T-helper 2 cell (primary cell): ENCODE results near the gene RAET1E.
"Not testable (repeated sequence)": the region's sequence is repeated elsewhere in the genome, so short reads cannot be mapped to it uniquely, and the experiment has no call there.

ENCODE experiments used
- DNase-seq, 5 experiments: peaks; one replicate each; pipeline versions ENCODE4 v3.0.0 to v3.0.0-alpha.2; 2012 to 2022
- total RNA-seq, 2 donors: gene quantifications; one replicate each; lab custom pipeline; 2026; lab: John Stamatoyannopoulos, UW

The RAET1E gene, protein sequence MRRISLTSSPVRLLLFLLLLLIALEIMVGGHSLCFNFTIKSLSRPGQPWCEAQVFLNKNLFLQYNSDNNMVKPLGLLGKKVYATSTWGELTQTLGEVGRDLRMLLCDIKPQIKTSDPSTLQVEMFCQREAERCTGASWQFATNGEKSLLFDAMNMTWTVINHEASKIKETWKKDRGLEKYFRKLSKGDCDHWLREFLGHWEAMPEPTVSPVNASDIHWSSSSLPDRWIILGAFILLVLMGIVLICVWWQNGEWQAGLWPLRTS
- 0.07 to 0.31 reads per million in 2 donors for total RNA-seq

DNA sequence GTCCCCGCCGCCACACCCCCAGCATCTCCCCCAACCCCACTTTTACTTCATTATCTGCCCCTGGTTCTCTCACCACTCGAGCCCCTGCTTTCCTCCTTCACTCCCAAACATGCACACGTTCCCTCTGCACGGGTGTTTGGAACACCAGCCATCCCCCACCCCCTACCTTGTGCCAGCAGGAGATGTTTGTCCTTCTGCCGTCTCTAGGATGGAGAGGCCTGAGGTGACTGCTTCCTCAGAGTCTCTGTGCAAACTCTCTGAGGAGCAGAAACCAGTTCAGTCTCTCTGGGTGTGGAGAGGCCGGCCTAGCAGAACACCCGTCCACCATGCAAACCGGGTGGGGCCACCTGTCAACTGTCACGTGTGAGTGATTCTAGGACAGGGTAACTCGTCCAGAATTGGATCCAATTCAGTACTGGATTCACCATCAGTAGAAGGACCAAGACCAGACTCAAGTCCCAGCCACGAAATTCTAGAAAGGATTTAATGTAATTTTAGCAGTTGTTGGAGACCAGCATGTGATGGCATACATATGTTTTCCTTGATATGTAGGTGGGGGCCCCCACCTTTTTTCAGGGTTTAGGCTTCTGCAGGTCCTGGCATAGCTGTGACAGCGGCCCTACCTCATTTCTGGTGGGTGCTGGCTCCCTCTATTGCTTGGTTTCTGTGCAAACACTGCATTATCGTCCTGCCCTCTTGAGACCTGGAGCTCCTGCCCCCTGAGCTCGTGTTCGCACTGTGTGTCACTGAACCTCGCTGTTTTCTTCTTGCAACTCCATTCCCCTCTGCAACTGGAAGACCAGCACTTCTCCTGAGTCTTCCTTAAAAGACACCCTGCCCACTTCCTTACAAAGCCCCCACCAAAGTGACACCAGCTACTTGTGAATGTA lies at the start of gene RAET1E:
Gene RAET1E, minus strand, starts transcription at position 259 of the 890 bp plus-strand sequence. CDS start 7,212 bp downstream, outside the sequence.
- DNase-seq = no peak

DNA sequence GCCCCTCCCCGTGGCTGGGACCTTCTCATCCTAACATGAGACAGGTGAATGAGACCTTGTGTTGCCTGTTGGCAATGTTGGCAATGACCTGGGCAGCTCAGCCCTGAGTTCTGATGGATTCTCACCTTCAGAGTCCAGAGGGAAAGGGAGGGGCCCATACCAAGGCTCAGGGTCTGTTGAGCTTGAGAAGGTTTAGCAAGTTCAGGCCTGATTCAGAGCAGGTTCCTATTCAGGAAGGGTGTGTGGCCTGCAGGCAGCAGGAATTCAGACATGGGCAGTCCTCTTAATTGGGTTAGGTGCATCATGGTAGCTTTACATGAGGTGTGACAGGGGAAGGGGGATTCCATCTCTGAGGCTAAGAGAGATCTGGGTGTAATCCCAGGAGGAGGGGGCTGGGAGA lies 49.6 kb upstream of the RAET1E start:
- DNase-seq = not testable (repeated sequence)

DNA sequence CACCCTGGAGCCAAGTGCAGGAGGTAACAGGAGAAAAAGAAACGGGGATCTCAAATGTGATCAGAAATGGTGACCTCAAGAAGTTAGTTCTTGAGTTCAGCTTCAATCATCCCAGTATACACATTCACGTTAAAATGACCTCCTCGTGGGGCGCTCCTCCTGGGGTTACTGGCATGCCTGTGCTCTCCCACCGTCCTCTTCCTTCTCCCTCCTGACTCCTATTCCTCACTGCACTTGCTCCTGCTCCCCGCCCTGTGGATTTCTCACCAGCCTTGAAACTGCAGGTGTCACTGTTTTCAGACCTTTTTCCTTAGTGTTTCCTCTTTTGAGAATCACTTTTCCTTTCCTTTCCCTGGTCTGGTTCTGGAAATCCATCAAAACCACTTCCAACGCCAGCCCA lies 48.7 kb upstream of the RAET1E start:
- DNase-seq = not testable (repeated sequence)

DNA sequence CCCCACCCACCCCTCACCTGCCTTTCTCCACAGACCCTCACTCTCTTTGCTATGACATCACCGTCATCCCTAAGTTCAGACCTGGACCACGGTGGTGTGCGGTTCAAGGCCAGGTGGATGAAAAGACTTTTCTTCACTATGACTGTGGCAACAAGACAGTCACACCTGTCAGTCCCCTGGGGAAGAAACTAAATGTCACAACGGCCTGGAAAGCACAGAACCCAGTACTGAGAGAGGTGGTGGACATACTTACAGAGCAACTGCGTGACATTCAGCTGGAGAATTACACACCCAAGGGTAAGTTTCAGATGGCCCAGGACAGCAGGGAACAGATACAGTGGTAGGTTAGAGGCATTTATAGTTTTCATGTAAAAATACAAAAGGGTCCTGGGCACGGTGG lies 47.4 kb upstream of the RAET1E start:
- DNase-seq = not testable (repeated sequence)

DNA sequence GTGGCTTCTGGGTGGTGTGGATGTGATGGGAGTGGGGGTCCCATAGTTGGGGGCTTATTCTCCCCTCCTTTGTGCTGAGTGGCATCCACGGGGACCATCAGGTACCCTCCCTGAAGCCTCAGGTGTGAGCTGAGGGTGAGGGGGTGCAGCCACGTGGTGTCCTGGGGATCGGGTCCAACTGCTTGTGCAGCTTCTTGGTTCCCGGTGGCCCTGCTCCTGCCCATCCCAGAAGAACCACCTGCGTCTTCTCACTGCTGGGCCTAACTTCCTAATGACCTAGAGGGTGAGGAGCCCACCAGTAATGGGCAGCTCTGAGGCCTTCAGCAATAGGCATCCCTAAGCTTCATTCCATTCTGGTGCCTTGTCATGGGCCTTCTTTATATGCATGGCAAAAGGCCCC lies 45.4 kb upstream of the RAET1E start:
- DNase-seq = not testable (repeated sequence)

DNA sequence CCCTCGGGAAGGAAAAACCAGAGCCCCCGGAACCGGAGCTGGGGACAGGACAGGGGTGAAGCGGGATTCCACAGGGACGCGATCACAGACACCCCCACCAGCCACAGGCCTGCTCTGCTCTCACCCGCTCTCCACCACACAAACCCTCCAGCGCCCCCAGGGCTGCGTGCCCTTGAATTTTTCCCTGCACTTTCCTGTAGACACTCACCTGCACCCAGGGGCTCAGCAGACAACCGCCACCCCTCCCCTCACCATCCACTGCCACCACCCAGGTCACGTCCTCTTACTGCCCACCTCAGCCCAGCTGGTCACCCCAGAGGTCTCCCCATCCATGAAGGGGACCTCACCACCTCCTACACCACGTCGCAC lies 44.5 kb upstream of the RAET1E start:
- DNase-seq = no peak

DNA sequence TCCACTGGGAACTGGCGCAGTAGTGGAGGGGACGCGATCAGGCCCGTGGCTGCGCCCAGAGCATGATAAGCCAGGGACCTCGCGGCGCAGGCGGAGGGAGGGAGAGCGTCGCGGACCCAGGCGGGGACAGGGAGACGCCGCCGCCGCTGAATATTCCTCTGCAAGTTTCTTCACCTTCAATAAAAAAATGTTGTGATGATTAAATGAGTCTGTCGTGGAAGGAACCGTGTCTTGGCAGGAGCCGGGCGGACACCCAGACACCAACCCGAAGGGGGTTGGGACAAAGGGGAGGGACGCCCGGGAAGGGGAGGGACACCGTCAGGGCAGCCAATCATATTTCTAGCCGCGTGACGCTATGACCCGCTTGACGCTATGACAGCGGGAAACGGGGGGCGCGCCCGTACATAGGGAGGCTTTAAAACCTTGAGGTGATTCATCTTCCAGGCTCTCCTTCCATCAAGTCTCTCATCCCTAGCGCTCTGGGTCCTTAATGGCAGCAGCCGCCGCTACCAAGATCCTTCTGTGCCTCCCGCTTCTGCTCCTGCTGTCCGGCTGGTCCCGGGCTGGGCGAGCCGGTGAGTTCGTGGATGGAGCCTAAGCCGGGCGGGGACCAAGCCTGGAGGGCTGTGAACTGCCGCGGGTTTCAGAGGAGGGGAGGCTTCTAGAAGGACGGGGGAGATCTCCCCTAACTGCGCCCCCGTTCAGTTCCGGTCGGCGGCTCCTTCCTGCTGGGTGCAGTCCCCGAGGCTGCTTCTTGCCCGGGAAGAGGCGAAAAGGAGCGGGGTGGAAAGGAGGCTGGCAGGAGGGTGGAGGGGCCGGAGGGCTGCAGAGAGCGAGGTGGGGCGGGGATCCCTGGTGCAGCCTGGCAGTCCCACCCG lies 43.9 kb upstream of the RAET1E start, which contains the start of gene ULBP2:
Gene ULBP2, plus strand, starts transcription at position 432 of the 878 bp plus-strand sequence. Its CDS starts 59 bp downstream, at position 491.
- peak; percentile 76 to 92 (median 89) for DNase-seq

DNA sequence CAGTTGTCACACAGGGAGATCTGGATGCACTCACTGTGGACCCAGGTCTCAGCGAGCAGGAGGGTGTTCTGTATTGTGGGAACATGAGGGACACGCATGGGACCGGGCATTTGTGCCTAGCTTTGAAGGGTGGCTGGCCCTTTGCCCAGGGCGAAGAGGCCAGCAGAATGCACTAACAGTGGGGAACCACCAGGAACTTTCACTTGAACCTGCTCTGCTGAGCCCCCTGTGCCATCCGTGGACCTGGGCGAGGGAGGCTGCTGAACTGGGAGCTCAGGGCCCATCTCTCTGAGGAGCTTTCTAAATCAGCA lies 42.7 kb upstream of the RAET1E start:
- no peak for DNase-seq

DNA sequence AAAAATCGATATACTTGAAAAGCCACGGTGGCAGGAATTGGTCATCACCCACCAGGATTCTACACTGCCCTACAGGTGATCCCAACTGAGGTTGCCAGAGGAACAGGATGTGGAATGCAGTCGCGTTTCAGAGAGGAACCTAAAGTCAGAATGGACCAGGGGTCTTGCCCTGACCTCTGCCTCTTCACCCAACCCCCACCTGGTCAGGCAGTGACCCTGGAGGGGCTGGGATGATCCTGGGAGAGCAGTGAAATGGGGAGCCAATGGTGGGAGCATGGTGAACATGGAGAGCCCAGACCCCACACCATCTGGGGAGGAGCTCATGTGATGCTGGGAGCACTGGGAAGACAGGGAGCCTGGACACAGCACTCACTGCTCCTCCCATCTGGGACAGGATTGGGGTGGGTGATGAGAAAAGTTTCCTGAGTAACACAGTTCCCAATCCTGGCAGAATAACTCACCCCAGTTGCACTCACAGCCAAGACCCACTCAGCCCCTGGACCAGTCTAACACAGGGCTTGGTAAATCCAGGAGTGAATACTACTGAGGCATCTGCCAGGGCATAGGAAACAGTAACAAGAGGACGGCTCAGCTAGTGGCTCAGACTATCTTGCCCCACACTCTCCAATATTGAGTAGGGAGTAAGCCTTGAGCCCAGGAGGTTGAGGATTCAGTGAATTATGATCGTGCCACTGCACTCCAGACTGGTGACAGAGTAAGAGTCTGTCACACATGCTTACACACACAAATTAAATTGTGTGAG lies 42.2 kb upstream of the RAET1E start:
- no peak for DNase-seq

DNA sequence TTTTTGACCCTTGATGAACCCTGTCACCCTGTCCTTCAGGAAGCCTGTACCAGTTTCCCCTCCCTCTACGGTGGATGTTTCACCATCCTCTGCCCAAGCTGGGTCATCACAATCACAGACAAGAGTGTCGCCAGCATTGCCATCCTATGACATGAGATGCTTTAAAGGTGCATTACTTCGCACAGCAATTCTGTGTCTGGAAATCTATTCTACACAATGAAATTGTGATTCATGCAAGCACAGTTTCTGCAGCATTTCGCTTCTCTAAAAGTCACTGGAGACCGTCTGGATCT lies 41.4 kb upstream of the RAET1E start:
- DNase-seq = no peak

DNA sequence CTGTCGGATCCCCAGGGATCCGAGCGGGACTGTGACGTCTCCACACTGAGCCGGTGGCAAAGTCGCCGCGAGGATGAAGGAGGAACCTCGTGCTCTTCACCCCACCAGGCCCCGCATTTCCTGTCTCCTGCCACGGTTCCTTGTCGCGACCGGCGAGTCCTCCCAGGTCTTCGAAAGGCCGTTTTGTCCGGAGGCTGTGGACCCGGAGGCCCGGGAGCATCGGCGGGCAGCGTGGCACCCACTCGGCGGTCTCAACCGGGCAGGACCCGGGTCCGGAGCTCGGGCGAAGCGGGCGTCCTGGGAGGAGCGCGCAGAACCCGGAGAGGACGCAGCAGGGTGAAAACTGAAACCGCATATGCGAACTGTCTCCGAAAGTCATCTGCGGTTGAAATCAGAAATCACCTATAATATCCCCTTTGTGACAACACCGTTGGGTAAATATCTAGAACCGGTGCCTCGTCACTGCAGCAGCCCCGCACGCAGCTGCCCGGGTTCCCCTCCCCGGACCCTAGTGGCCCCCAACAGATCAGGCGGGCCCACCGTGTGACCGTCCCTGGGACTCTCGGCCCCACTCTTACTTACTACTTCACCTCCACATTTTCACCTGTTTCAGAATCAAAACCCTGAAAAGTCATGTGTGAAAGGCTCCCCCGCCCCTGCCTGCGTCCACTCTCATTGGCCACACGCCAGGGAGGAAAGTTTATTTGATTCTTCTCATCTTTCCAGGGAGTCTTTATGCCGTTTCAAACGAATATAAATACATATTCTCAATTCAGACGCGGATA lies 40.9 kb upstream of the RAET1E start:
- peak in 3 of 5 experiments; percentile 41 to 79 (median 76) for DNase-seq

DNA sequence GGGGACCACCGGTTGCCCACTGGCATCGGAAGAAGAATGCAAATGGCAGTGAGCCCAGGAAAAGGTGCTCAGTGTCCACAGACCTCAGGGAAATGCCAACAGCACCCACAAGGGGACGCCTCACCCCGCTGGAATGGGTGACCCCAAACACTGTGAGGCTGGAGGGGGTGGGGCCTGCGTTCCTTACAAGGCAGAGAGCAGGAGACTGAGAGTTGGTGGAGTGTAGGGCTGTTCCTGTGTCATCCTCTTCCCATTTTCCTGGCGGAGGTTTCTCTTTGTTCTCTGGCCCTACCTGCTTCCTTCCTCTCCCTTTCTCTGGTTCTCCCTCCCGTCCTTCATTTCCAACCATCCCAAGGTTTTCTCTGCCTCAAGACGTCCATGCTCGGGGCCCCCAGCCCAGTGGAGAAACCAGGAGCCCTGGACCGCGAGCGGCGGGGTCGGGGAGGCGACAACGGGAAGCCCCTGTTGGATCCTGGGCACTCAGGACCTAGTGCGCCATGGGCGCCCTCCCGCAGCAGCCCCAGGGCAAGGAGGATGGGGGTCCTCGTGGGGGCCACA lies 40.2 kb upstream of the RAET1E start:
- DNase-seq = not testable (repeated sequence)

DNA sequence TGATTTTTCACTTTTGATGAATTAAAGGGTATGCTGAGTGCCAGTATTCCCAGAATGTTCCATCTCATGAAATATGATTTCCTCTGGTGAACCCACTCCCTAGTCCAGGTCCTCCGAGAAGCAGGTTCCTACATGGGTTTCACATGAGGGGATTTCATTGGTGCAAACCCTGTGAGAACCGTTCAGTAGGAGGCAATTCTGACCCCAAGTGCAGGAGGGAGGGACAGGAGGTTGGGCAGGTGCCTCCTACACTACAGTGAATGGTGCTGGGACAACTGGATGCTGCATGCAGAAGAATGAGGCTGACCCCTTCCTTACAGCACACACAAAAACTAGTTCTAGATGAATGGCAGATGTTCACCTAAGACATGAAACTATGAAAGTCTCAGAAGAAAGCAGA lies 38.8 kb upstream of the RAET1E start:
- DNase-seq = no peak

DNA sequence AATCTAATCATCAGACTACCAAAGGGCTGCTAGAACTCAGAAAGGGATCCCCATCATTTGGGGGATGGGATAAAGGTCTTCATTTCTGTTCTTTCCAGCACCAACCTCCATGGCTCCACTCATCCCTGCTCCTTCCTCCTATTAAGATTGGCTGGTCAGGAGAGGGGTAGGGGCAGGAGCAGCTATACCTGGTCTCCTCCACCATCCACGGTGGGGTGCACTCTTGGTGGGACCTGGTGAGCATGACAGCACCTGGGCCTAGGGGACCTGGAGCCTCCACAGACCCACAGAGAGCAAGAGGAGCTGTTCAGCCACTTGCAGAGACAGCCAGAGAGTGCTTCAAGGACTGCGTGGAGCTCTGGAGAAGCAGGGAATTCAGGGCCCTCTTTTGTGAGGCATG lies 37.8 kb upstream of the RAET1E start:
- no peak for DNase-seq

DNA sequence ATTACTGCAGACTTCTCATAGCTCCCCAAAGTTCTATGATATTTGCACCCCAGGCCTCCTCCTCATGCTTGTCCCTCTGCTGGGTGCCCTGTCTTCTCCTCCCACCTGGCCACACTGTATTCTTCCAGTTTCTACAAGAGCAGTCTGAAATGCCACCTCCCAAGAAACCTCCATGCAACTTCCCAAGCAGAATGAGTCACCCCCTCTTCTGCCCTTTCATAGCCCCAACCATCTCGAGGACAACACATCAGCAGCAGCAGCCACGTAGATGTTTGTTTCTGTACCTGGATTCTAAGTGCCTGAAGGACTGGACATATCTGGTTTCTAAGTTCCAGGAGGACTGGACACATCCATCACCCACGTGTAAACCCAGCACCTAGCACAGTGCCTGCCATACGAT lies 37.3 kb upstream of the RAET1E start:
- no peak for DNase-seq

DNA sequence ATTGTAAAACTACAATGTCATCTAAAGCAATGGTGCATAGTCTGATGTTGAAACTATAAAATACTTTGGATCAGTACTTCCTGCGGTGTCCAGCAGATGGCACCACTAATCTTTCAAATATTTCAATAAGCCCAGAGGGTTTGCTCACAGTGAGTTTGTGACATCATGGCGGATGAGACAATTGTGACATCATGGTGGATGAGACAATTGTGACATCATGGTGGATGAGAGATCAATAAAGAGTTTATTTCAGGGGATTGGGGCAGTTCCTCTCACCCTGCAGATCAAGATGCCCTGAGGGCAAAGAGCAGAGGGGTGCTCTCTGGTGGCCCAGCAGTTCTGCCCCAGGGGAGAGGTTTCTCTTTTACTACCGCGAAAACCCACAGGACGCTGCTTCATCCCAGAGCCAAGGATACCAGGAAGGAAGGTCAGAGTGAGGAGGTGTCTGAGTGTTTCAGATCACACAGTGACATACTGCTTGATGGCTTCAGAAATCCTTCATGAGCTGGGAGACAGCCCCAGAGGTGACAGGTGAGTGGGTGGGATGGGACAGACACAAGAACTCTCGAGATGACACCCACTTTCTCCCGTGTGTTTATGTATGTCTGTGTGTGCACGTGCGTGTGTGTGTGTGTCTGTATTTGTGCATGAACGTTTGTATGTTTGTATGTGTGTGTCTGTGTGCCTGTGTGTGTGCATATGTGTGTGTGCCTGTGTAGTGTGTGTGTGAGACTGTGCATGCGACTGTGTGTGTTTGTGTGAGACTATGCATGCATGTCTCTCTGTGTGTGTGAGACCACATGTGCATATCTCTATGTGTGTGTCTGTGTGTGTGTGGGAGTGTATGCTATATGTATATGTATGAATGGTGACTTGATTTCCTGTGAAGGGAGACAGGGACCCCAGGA lies 36.6 kb upstream of the RAET1E start:
- DNase-seq = peak in 4 of 5 experiments; percentile 47 to 73 (median 56)

DNA sequence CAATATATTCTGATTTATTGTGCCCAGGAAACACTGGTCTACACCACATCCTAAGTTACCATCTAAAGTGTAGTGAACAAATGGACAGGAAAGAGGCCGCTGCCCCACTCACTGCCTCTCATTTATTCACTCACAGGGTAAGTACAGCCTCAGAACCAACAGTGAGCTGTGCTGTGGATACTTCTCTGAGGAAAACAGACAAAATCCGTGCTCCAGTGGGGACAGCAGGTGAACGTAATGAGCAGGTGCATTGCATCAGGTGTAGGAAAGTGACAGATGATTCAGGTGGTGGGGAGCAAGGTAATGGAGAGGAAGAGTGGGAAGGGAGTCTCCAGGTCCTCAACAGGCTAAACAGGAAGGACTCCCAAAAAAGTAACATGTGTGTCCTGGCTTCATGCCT lies 35.5 kb upstream of the RAET1E start:
- no peak for DNase-seq

DNA sequence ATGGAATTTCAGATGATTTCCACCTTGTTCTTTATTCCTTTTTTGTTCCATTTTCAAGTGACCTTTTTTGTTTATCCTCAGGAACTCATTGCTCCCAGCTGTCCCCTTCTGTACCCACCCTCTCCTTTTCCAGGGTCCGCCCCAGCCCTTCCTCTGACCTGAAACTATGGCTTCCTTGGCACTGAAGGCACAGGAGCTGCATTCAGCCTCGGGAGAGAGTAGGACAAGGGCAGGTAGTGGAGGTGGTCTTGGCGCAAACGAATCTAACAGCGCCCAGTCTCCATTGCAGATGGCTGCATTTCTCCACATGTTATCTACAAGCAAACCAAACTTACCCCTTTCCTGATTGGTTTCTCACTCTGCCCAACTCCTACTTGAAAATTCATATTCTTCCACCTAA lies 35.1 kb upstream of the RAET1E start:
- no peak for DNase-seq

DNA sequence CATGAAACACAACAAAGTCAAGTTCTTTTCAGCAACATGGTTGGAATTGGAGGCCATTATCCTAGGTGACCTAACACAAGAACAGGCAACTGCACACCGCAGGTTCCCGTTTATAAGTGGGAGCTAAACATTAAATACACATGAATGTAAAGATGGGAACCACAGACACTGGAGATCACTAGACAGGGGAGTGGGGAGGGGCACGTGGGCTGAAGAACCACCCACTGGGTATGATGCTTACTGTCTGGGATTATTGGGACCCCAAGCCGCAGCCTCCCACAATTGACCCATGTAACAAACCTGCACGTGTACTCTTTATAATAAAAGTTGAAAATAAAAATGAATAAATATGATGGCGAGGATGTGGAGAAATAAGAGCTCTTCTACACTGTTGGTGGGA lies 33.6 kb upstream of the RAET1E start:
- no peak for DNase-seq

DNA sequence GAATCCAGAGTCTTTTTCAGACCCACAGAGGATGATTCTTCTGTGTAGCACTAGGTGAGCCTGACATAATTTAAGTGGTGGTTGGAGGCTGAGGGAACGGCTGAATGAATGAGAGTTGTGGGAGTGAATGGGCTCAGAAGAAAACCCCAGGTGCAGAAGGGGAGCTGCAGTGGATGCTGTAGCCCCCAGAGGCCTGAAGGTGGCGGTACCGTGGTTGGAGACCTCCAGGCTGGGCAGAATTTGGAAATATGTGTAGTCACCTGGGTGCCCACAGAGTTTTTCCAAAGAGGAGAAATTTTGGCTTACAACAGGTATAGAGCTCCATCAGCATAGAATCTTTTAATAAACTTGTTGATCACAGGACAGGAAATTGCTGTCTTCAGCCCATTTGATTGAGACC lies 31.5 kb upstream of the RAET1E start:
- DNase-seq = no peak
